Fibroblast of skin of abdomen (primary cell): Measurements from ENCODE around the gene DCUN1D3.
"Not testable (repeated sequence)": the region's sequence is repeated elsewhere in the genome, so short reads cannot be mapped to it uniquely, and the experiment has no call there.

ENCODE experiments used
- DNase-seq: peaks from one replicate; pipeline ENCODE4 v3.0.0-alpha.2; 2013

The DCUN1D3 gene

DNA sequence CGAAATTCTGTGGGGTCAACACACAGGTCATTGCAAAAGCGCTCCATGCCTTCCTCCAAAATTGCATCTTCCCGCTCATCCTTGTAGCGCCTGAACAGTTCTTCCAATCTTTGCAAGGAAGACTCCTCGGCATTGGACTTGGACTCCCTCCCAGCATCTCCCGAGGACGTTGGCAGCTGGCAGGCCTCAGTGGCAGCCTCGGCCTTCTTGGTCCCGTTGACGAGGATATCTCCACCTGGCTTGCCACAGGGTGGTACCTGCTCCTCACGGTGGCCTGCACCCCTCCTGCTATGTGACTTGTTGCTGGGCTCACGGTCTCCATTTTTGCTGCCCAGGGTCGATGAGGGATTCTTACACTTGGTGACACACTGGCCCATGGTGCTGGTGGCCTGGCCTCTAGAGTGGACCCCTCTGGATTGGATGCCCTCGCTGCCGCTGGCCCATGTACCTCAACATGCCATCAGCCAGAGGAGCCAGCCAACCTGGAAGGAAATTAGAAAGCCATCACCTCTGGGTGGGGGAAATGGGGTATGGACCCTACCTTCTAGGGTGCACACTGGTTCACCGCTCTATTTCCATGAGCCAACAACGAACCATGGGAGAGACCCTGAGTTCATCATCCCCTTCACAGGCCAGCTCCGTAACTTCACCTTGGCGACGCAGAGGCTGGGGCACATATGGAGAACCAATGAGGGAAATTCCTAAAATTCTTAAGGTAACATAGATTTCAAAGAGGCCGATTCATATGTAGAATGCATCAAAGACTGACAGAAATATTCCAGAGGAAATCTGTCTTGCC lies 37.8 kb downstream of the DCUN1D3 start:
- no peak for DNase-seq

DNA sequence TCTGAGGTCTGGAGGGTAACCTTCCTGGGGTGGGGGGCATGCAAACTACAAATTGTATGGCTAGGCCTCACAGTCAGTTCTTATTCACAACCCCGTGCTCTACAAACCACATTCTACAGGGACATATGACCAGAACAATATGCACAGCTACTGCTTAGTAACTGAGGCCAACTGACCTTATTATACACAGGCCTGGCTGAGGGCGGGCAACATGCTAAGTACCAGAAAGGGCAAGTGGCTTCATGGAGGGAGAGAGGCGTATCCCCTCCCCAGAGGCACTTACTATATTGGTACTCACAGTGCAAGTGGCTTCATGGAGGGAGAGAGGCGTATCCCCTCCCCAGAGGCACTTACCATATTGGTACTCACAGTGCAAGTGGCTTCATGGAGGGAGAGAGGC lies 39.2 kb downstream of the DCUN1D3 start:
- DNase-seq, result not testable (repeated sequence)

DNA sequence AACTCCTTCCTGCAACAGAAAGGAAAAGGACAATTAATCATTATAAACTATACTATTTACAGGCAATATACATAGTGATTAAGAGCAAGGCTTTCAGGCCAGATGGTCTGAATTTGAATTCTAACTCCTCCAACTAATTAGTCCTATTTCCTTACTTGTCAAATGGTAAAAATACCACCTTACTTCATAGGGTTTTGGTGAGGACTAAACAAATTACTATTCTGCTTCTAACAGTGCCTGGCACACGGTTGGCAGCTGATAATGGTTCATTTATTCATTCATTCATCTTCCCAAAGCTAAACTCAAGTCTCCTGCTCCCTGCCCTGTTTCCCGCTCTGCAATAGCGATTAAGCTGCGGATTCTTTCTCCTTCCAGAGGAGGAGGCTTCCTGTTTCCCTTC lies 39.8 kb downstream of the DCUN1D3 start:
- DNase-seq, result no peak

DNA sequence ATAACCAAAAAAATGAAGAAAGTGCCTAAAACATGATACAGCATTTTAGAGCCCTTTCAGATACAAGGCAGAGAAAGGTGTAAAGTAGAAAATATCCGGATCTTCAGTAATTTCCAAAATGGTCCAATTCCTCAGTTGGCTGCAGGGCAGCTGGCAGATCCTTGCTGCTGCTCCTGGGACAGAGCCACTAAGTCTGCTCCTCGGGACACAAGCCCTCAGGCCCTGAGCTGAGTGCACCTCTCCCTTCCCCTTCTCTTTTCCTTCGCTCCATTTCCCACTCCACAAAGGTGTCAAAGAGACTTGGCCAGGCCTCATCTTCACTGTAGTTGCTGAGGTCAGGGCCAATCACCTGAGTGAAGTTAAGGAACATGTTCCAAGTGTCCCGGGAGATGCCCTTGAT lies 40.5 kb downstream of the DCUN1D3 start:
- no peak for DNase-seq

DNA sequence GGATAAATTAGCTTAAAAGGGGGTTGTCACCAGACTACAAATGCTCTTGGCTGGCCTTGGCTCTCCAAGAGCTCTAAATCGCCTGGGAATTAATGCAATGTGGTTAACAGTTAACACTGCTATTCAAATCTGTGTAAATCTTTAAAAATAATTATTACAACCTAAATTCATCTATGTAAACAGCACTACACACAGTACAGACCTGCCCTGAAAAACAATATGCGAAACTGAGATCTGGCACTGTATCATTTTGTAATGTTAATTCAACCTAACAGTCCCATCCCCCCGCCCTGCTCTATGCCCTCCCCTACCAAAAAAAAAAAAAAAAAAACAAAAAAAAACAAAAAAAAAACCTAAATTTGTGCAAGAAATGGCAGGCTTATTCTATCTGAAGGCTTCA lies 40.9 kb downstream of the DCUN1D3 start:
- no peak for DNase-seq

DNA sequence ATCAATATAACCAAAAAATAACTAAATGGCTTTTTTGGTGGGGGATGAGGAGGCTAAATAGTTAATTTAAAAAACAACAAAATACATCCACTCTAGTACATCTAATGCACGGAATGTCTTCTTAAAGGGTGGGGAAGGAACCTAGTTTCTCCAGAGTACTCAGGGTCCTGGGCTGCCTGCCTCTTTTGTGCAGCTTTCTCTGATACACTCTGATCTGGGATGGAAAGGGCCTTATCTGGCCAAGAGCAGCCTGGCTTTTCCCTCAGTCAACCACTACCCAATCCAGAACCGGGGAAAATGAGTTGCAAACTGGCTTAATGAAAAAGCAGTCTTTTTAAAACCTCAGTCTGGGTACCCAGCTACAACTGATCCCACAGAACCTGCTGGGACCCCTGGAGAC lies 42.9 kb downstream of the DCUN1D3 start:
- DNase-seq, result no peak

DNA sequence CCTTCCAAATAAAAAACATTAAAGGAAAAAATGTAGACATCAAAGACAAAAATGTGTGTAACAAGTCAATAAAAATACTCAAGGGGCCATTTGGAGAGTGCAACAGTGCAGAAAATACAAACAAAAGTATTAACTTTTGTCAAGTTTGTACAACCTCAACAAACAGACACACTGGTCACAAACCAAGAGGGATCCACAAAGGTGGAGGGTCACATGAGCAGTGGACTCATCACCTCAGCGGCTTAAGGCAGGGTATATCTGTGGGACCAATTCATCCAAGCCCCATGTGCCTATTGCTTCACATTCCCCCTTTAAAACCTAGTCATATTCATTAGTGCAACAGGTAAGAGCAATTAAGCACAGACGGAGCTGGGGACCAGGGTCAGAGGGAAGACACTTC lies 45.2 kb downstream of the DCUN1D3 start:
- no peak for DNase-seq

DNA sequence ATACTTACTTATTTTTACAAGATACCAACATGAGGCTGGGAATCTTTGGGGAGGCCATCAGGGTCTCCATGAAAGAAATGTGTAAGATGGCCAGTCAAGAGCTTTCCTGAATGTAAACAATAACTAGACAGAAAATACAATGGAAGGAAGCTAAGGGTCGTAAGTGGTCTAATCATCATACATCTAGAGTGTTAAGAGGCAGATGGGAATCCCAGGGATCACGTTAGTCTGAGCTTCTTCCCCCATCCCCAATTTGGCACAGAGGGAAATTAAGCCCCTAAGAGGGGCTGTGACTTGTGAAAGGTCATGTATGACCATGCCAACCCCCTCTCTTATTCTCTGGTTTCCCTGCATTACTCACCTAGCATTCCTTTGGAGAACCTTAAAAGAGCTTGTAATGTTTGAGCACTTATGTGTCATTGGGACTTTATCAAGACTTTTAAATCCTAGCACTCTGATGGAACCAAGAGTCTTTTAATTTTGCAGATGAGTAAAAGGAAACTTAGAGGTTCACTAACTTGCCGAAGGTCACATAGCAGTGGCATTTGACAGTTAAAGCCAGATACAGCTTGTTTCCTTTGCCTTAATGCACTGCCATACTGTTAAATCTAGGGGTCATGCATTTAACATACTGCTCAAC lies 46.1 kb downstream of the DCUN1D3 start:
- DNase-seq, result no peak

DNA sequence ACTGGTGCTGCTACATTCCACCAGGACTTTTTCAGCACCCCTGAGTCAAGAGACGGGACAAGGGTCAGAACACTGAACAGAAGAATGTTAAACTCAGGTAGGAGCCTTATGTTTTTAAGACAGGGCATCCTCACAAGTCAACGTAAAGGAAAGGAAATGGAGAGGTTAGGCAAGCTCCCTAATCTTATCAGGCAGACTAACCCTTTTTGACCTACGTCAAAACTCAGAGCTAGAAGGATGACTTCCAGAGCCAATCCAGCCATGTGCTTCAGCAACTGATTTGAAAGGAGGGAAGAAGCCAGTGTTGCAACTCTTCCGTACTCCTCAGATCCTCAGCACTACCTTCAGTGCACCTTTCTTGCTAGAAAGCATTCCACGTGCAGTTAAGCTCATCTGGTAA lies 47.0 kb downstream of the DCUN1D3 start:
- no peak for DNase-seq

DNA sequence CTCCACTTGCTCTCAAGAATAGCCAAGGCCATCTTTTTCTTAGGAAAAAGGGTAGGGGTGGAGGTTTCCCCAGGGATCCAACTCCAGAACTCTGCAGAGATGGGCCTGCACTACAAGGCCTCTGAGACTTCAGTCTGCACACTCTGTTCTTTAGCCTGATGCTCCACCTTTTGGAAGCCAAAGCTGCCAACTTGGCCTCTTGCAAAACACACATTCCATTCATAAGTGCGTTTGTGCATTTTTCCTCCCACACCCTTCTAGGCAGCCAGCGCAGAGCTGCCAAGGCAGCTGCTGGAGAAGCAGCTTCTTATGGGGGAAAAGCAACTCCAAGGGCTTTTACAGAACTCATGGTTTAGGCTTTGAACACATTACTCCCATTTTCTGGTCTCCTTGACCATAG lies 48.6 kb downstream of the DCUN1D3 start:
- DNase-seq, result peak; percentile 91

DNA sequence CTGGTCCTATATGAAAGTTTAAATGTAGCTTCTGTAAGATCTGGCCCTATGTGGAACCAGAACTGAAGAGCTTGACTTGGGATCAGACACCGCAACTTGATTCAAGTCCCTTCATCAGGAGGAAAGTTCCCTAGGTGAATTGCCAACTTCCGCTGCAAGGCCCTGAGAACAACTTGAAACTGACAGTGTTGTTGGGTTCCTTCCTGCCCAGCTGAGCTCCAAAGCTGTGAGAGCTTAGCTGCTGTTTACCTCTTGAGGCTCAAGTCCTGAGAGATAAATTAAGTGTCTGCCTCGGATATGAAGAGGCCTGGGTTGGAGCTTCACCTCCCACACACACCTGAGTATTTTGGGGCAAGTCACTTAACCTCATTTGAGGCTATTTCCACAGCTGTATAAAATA lies 49.2 kb downstream of the DCUN1D3 start:
- no peak for DNase-seq

DNA sequence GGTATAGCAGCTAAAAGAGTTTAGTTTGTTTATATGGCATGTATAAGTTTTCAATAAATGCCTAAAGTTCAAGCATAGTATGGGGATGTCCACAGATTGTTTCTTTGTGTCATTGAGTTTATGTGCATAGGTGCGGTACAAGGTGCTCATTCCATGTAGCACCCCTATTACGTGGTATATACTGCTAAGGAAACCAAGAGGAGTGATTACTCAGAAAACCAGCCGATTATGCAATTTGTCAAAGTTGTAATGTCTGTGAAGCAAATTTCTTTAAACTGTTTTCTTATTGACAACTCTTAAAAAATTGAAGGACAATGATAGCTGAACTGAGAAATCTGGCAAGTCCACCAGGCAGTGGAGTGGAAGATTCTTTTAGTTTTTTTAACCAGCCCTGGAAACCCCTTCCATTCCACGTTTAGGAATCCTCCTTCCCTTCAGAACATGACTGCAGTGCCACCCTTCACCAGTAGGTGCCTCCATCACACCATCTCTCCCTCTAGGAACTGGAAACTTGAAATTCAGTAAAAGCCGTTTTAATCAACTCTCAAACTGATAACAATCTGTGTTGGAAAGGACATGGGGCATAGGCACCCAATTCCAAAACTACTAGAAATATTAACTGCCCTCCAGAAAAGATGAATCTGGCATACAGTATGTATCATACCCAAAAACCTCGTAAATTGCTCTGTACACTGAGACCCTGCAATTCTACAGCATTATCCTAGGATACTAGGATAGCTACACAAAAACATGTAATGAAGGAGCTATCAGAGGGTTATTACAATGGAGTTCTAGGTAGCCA lies 50.4 kb downstream of the DCUN1D3 start:
- DNase-seq, result peak; percentile 61

DNA sequence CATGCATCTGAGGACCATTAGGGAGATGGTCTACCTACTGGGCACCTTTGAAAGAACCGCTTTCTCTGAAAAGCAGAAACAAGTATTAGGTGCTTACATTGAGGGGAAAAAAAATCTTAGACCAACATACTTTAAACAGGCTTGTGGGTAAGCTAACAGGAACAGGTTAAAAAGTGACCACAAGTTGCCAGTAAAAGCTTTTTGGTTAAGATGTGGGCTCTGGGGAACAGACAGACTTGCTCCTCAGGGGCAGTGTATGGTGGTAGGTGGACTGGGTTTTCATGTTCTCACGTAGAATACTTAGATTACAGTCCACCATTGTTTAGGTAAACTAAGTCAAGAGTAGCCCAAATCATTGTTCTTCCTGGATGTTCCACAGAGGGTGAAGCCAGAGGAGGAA lies 52.6 kb downstream of the DCUN1D3 start:
- no peak for DNase-seq

DNA sequence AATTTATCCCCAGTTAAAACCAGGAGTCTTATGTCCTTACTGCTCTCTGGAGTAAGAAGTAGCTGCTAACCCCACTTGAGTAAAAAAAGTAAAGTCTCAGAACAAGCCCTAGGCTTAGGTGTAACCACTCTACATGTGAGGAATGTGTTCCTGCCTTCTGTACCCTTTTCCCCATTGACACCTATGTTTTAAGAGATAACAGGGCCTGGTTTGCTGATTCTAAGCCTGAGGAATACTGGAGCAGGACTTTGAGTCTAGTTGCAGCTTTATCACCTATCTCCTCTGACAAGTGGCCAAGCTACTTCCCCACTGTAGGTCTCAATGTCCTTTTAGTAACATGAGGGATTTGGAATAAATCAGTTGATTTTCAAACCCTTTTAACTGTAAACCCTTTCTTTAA lies 53.6 kb downstream of the DCUN1D3 start:
- DNase-seq, result no peak

DNA sequence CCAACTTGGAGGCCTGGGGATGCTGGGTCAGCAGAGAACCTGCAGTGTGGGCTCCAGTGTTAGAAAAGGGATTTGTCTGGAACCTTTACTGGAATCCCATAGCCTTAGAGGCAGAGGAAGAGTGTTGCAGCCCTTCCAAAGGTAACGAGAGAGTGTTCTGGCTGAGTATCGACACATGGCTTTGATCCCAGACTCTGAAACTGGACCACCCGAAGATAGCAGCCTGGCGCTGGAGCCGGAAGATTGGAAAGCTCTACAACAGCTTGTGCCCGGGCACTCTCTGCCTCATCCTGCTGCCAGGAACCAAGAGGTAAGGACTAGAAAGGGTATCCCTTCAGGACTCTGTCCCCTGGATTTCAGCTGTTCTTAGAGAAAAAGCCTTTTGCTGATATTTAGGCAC lies 54.1 kb downstream of the DCUN1D3 start:
- DNase-seq, result no peak

DNA sequence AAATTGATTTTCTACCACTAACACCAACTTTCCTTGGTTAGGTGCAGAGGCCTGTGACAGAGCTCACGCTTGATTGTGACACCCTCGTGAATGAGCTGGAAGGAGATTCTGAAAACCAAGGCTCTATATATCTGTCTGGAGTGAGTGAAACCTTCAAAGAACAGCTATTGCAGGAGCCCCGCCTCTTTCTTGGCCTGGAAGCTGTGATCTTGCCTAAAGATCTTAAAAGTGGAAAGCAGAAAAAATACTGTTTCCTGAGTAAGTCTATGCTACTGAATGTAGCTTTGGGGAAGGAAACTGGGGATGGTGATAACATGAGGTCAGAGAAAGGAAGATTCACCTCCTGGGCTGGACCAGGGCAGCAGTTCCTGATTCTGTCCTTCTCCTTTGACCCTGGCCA lies 55.6 kb downstream of the DCUN1D3 start:
- no peak for DNase-seq

DNA sequence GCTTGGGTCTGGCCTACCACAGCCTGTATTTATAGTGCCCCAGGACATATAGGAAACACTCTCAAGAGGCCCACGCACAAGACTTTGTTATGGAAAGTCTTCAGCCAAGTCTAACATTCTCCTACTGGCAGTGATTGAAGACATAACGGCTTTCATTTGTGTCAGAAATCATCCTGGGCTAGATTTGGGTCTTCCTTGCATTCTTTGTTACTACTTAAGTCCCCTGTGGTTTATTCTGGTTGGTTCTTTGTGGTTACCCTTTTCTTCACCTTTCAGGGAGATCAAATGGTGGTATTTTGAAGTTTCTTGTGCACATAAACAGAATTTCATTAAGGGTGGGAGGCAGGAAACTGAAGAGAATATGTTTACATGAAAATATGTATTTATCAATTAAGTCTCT lies 56.1 kb downstream of the DCUN1D3 start:
- DNase-seq, result no peak

DNA sequence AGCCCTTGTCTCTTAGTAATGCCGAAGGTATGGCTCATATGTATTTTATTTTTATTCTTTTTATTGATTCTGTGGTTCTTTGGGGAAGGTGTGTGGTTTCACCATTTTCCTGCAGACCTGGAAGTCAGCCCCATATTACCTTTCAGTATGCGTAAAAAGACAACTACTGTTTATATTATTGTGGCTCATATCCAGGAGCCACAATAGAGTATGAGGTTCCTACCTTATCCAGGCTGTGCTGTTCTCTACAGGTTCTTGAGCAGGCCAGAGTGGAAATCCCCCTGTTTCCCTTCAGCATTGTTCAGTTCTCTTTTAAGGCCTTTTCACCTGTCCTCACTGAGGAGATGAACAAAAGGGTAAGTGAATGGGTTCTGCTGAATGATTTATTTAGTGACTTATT lies 60.7 kb downstream of the DCUN1D3 start:
- no peak for DNase-seq

DNA sequence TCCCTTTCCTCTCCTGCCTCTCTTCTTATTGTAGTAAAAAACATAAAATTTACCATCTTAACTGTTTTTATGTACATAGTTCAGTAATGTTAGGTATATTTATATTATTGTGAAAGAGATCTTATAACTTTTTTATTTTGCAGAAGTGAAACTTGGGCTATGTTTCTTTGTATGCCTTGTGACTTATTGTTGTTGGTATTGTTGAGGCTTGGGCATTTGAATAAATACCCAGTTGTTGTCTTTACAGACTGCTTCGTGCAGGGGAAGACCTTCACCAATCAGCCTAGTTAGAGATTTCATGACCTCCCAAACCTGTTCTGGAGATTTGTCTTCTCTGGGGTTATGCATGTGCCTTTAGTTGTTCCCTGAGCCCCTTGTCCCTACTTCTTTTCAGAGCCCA lies 61.9 kb downstream of the DCUN1D3 start:
- DNase-seq, result no peak

DNA sequence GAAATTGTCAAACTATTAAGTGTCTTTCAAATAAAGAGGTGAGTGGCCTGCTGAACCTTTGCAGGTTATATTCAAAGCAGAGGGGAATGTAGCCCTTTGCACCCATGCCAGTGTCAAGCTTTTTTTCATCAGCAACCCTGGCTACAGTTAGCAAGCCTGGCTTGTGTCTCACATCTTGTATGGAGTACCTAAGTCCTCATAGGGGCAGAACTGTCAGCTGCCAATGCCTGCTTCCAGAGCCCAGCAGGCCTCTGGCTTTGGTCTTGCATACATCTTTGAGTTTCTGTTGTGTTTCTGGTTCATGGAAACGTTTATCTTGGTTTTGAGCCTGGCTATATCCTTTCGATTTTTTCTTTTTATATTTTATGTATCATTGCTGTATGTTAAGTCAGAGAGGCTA lies 67.1 kb downstream of the DCUN1D3 start:
- DNase-seq, result no peak

DNA sequence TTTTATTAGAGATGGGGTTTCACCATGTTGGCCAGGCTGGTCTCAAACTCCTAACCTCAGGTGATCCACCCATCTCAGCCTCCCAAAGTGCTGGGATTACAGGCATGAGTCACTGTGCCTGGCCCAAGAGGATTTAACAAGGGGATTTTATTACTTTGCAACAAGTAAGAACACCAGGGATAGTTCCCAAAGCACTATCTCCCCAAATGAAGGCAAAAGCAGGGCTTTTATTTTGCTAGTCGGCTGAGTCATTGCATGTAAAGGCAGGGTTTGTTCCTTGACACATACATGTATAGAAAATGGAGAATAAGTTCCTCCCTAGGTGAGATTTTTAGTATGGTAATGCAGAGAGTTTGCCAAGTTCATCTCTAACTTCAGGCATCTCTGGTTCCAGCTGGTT lies 69.8 kb downstream of the DCUN1D3 start:
- no peak for DNase-seq

DNA sequence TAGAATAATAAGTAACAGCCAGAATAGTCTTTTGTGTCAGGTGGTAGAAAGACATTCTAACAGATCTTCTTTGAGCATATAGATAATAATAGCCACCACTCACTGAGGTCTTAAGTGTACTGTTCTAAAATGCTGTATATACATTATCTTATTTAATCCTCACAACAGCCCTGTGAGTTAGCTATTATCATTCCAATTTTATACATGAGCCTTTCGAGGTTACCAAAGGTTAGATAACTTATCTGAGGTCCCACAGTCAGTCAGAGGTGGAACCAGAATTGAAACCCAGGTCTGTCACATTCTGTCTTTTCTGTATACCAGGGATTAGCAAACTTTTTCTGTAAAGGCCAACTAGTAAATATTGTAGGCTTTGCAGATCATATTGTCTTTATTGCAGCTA lies 70.6 kb downstream of the DCUN1D3 start:
- no peak for DNase-seq

DNA sequence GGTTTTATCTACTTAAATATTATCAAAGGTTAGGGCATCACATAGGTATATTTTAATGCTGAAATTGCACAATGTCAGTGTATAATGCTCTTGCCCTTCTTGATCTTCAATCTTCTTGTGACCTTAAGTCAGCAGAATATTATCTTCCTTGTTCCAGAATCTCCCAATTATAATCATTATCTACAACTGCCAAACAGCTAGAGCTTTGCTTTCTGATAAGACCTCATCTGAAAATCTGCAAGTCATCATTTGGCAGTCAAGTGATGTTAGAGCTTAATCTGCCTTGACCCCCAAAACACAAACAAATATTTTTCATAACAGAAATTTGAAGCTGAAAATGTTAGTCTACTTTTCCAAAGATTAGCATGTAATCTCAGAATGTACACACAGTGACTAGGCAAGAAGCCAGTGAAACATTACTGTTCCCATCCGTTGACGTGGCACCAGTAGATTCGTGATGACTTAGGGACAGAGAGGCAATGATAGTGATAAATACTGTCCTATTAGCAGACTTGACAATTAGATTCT lies 74.1 kb downstream of the DCUN1D3 start:
- DNase-seq, result no peak
